ENCODE measurements around the gene FERMT3.
A peak's percentile ranks its signal among the peaks of the same experiment; 100 is the strongest.

Gene FERMT3

GRCh38 chr11:64207256-64208085 lies 950 bp downstream of the FERMT3 start:
- Histone ChIP-seq H3K4me3 (ENCODE audit: low read depth in 1 of 2, low read length in 2 of 2) (peak overlapping the region; percentile 52 to 86), H3K27ac (ENCODE audit: low read length) (peak overlapping the region; percentile 93), H3K9ac (ENCODE audit: low read depth, low read length) (peak overlapping the region; percentile 88), H3K79me2 (ENCODE audit: insufficient read depth, low read length) (peaks cover 22% of the 10 kb centered on the region), H3K27me3 (ENCODE audit: insufficient read depth, low read length, poor library complexity) (no peaks in the 10 kb centered on the region), H2AFZ (ENCODE audit: low read depth, low read length) (peak overlapping the region; percentile 62), H3K9me3 (ENCODE audit: insufficient read depth, low read length, severe bottlenecking) (no peaks in the 10 kb centered on the region), H4K20me1 (ENCODE audit: insufficient read depth, low read length) (peaks cover 32% of the 10 kb centered on the region), H3K36me3 (ENCODE audit: insufficient read depth, low read length) (peaks cover 78% of the 10 kb centered on the region), H3K4me1 (ENCODE audit: insufficient read depth, low read length) (peaks cover 46% of the 10 kb centered on the region), H3K4me2 (ENCODE audit: insufficient read depth, low read length) (peak overlapping the region; percentile 93)
- DNase-seq (peak; percentile 93), ATAC-seq (ENCODE audit: insufficient read depth, low read depth) (peak; percentile 72)
- TF ChIP-seq EZH2 (IDR thresholded peaks at IDR 0.05; ENCODE audit: borderline replicate concordance, low read depth, low read length, severe bottlenecking) (no peak), CTCF (IDR thresholded peaks at IDR 0.05; ENCODE audit: borderline replicate concordance, extremely low read depth, low read length, poor library complexity, severe bottlenecking) (peak; percentile 21)

GRCh38 chr11:64208086-64208795 lies 1.7 kb downstream of the FERMT3 start:
- Histone ChIP-seq H3K27ac (ENCODE audit: low read length) (peak overlapping the region; percentile 93), H3K4me1 (ENCODE audit: insufficient read depth, low read length) (peaks cover 46% of the 10 kb centered on the region), H3K27me3 (ENCODE audit: insufficient read depth, low read length, poor library complexity) (no peaks in the 10 kb centered on the region), H3K79me2 (ENCODE audit: insufficient read depth, low read length) (peaks cover 17% of the 10 kb centered on the region), H2AFZ (ENCODE audit: low read depth, low read length) (no peak overlapping the region), H3K36me3 (ENCODE audit: insufficient read depth, low read length) (peaks cover 72% of the 10 kb centered on the region), H3K9ac (ENCODE audit: low read depth, low read length) (peak overlapping the region; percentile 88), H3K9me3 (ENCODE audit: insufficient read depth, low read length, severe bottlenecking) (no peaks in the 10 kb centered on the region), H3K4me3 (ENCODE audit: low read depth in 1 of 2, low read length in 2 of 2) (peak overlapping the region in 1 of 2 experiments; percentile 86; a peak in 2 of 4 replicates), H4K20me1 (ENCODE audit: insufficient read depth, low read length) (peaks cover 24% of the 10 kb centered on the region), H3K4me2 (ENCODE audit: insufficient read depth, low read length) (peak overlapping the region; percentile 93)
- DNase-seq (no peak), ATAC-seq (ENCODE audit: insufficient read depth, low read depth) (no peak)
- TF ChIP-seq CTCF (IDR thresholded peaks at IDR 0.05; ENCODE audit: borderline replicate concordance, extremely low read depth, low read length, poor library complexity, severe bottlenecking) (no peak), EZH2 (IDR thresholded peaks at IDR 0.05; ENCODE audit: borderline replicate concordance, low read depth, low read length, severe bottlenecking) (no peak)

- TF ChIP-seq EZH2 (IDR thresholded peaks at IDR 0.05; ENCODE audit: borderline replicate concordance, low read depth, low read length, severe bottlenecking) (no peak), CTCF (IDR thresholded peaks at IDR 0.05; ENCODE audit: borderline replicate concordance, extremely low read depth, low read length, poor library complexity, severe bottlenecking) (no peak)
- H3K9me3 ChIP-seq (ENCODE audit: insufficient read depth, low read length, severe bottlenecking) = no peaks in the 10 kb centered on the region
- ATAC-seq (ENCODE audit: insufficient read depth, low read depth) (no peak), DNase-seq (no peak)
- peaks cover 45% of the 10 kb centered on the region for H3K4me1 ChIP-seq (ENCODE audit: insufficient read depth, low read length)
- H3K4me2 ChIP-seq (ENCODE audit: insufficient read depth, low read length) = no peak overlapping the region
- no peak overlapping the region; the same call in 1 of the 2 replicates for H3K9ac ChIP-seq (ENCODE audit: low read depth, low read length)
- H3K79me2 ChIP-seq (ENCODE audit: insufficient read depth, low read length) = peaks cover 17% of the 10 kb centered on the region
- H2AFZ ChIP-seq (ENCODE audit: low read depth, low read length) = no peak overlapping the region
- peaks cover 18% of the 10 kb centered on the region for H4K20me1 ChIP-seq (ENCODE audit: insufficient read depth, low read length)
- no peak overlapping the region for H3K4me3 ChIP-seq (ENCODE audit: low read depth in 1 of 2, low read length in 2 of 2)
- peak overlapping the region; percentile 93 for H3K27ac ChIP-seq (ENCODE audit: low read length)
- H3K27me3 ChIP-seq (ENCODE audit: insufficient read depth, low read length, poor library complexity) = no peaks in the 10 kb centered on the region
- peaks cover 69% of the 10 kb centered on the region for H3K36me3 ChIP-seq (ENCODE audit: insufficient read depth, low read length)
Observed at GRCh38 chr11:64208796-64209562, 2.5 kb downstream of the FERMT3 start.
